BE2C (cell line): ENCODE data around the gene C10orf62.

Source experiments
- DNase-seq: peaks from one replicate; pipeline ENCODE4 v3.0.0-alpha.2; 2020
- H3K27me3 ChIP-seq: fragments of 250-450 bp; sonication (Bioruptor Pico); 2 replicates; pipeline ENCODE4 v1.5.1; 2020; ENCODE audit warnings: mild to moderate bottlenecking
- H3K36me3 ChIP-seq: fragments of 250-450 bp; sonication (Bioruptor Pico); 2 replicates; pipeline ENCODE4 v1.5.1; 2020; ENCODE audit warnings: mild to moderate bottlenecking
- H3K4me1 ChIP-seq: fragments of 250-450 bp; sonication (Bioruptor Pico); 2 replicates; pipeline ENCODE4 v1.5.1; 2020
- H3K4me3 ChIP-seq: 2 replicates; pipeline ENCODE4 v1.5.1; 2011; ENCODE audit warnings: low read depth, low read length
- H3K9me3 ChIP-seq: fragments of 250-450 bp; sonication (Bioruptor Pico); 2 replicates; pipeline ENCODE4 v1.5.1; 2020
- TF ChIP-seq, protein P1 (sequence below): IDR thresholded peaks from 2 replicates; pipeline ENCODE4 v1.5.1; 2012; ENCODE audit warnings: mild to moderate bottlenecking, low read depth, low read length

The C10orf62 gene

DNA sequence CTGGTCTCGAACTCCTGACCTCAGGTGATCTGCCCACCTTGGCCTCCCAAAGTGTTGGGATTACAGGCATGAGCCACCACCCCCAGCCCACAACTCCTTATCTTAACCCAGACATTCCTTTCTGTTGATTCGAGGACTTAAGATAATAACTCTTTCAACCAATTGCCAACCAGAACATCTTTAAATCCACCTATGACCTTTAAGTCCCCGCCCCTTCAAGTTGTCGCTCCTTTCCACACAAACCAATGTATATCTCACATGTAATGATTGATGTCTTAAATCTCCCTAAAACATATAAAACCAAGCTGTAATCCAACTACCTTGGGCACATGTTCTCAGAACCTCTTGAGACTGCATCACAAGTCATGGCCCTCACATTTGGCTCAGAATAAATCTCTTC, 24.7 kb upstream of the C10orf62 start:
- Histone ChIP-seq H3K36me3 (no peaks in the 10 kb centered on the region), H3K9me3 (no peaks in the 10 kb centered on the region), H3K27me3 (no peaks in the 10 kb centered on the region), H3K4me3 (no peak overlapping the region), H3K4me1 (no peaks in the 10 kb centered on the region)
- DNase-seq = no peak
- TF ChIP-seq, protein P1, sequence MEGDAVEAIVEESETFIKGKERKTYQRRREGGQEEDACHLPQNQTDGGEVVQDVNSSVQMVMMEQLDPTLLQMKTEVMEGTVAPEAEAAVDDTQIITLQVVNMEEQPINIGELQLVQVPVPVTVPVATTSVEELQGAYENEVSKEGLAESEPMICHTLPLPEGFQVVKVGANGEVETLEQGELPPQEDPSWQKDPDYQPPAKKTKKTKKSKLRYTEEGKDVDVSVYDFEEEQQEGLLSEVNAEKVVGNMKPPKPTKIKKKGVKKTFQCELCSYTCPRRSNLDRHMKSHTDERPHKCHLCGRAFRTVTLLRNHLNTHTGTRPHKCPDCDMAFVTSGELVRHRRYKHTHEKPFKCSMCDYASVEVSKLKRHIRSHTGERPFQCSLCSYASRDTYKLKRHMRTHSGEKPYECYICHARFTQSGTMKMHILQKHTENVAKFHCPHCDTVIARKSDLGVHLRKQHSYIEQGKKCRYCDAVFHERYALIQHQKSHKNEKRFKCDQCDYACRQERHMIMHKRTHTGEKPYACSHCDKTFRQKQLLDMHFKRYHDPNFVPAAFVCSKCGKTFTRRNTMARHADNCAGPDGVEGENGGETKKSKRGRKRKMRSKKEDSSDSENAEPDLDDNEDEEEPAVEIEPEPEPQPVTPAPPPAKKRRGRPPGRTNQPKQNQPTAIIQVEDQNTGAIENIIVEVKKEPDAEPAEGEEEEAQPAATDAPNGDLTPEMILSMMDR = no peak

DNA sequence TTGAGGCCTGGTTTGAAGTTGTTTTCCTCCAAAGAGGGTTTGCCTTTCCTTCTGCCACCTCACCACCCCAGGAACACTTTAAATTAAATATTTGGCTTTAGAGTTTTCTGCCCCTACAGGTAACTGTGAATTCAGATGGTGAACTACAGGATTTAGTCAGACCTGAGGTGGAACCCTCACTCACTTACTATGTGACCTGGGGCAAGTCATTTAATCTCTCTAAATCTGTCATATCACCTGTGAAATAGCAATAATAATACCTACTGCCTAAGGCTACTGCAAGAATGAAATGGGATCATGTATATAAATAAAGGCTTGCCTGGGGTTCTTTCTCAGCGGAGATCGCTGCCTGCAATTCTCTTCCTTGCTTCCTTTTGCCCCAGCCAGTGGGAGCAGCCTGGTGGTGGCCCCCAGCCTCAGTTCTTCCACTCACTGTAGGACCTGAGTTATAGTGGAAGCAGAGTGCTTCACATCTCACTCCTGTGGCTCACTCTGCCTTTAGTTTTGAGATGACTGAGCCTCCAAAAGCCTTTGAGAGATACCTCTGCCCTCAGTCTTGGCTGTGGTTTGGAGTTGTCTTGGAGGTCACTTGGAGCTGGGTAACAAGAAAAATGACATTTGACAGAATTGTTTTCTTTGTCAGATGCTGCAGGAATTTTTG, 23.1 kb upstream of the C10orf62 start:
- Histone ChIP-seq H3K9me3 (no peaks in the 10 kb centered on the region), H3K36me3 (no peaks in the 10 kb centered on the region), H3K27me3 (no peaks in the 10 kb centered on the region), H3K4me3 (no peak overlapping the region), H3K4me1 (peaks cover 8% of the 10 kb centered on the region; the same call in 1 of the 2 replicates)
- no peak for DNase-seq
- TF ChIP-seq, protein P1 = no peak

DNA sequence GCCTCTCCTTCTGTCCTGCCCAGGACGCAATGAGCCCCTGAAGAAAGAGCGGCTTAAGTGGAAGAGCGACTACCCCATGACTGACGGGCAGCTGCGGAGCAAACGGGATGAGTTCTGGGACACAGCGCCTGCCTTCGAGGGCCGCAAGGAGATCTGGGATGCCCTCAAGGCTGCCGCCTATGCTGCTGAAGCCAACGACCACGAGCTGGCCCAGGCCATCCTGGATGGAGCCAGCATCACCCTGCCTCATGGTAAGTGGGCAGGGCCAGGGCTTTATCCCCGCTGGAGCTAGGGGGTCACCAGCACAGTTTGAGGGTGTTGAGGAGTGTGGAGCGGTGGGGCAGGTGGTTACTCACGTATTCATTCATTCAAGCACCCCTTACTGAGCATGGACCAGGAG, 21.6 kb upstream of the C10orf62 start:
- H3K4me3 ChIP-seq = no peak overlapping the region
- H3K27me3 ChIP-seq = no peaks in the 10 kb centered on the region

DNA sequence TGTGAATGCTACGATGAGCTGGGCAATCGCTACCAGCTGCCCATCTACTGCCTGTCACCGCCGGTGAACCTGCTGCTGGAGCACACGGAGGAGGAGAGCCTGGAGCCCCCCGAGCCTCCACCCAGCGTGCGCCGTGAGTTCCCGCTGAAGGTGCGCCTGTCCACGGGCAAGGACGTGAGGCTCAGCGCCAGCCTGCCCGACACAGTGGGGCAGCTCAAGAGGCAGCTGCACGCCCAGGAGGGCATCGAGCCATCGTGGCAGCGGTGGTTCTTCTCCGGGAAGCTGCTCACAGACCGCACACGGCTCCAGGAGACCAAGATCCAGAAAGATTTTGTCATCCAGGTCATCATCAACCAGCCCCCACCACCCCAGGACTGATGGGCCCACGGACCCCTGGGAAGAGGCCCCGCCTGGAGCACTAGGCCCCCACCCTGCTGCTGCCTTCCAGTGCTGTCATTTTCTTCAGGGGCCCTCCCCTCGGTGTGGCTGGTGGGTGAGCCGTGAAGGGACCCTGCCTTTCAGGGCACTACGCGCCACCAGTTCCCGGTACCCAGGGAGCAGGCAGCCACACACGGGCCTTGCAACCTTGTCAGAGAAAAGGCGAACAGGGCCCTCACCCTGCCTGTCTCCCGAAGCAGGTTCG, 19.3 kb upstream of the C10orf62 start:
- no peak for DNase-seq
- TF ChIP-seq, protein P1 = no peak
- H3K4me3 ChIP-seq = no peak overlapping the region
- H3K27me3 ChIP-seq = no peaks in the 10 kb centered on the region
- H3K36me3 ChIP-seq = no peaks in the 10 kb centered on the region
- H3K9me3 ChIP-seq = no peaks in the 10 kb centered on the region
- peaks cover 8% of the 10 kb centered on the region; the same call in 1 of the 2 replicates for H3K4me1 ChIP-seq

More for the DNA sequence above, 21.6 kb upstream of the C10orf62 start:
- Histone ChIP-seq H3K9me3 (no peaks in the 10 kb centered on the region), H3K36me3 (no peaks in the 10 kb centered on the region), H3K4me1 (peaks cover 8% of the 10 kb centered on the region; the same call in 1 of the 2 replicates)
- TF ChIP-seq, protein P1 = no peak
- DNase-seq = no peak

DNA sequence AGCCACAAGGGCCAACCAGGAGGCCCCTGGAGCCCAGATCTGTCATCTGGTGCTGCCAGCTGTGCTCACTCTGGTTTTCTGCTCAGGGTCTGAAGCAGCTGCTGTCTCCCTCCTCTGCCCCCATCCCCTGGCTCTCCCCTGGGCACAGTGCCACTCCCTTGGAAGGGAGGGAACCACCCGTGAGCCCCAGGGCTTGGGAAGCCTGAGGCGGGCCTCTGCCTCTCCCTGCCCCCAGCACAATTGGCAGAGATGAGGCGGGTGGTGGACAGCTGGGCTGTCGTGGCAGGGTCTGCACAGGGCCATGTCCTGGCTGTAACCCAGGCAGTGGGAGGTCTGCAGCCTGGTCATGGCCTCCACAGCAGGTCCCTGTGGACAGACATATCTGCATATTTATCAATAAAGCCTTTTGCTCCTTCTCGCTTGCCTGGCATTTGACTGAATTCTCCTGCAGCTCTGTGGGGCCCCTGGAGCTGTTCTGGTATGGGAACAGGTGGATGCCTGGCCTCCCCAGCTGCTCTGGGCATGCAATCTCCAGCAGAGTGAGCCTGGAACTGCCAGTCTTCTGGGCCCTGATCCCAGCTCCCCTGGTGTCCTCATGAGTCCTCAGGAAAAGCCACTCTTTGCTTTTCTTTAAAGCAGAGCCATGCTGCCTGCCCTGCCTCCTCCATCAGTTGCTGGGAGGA, 18.6 kb upstream of the C10orf62 start:
- H3K27me3 ChIP-seq = no peaks in the 10 kb centered on the region
- peak; percentile 56 for DNase-seq
- no peaks in the 10 kb centered on the region for H3K36me3 ChIP-seq
- H3K9me3 ChIP-seq = no peaks in the 10 kb centered on the region
- TF ChIP-seq, protein P1 = no peak
- H3K4me3 ChIP-seq = no peak overlapping the region
- peaks cover 8% of the 10 kb centered on the region; the same call in 1 of the 2 replicates for H3K4me1 ChIP-seq

DNA sequence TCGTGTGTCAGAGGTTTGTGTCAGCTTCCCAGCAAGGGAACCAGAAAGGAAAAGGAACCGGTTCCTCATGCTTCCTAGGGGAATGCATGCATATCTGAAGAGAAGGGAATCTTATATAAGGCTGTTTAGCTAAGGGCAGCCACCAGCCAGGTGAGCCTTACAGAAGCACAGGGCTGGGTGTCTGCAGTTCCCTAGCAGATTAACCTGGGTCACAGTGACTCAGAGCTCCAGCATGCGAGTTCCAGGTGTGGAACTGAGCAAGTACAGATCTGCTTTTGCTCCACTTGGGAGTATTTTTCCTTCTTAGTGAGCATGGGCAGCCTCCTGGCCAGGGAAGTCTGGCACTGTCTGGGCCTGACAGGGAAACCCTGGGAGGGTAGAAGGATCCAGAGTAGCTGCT, 17.9 kb upstream of the C10orf62 start:
- no peaks in the 10 kb centered on the region for H3K27me3 ChIP-seq
- no peaks in the 10 kb centered on the region for H3K36me3 ChIP-seq
- TF ChIP-seq, protein P1 = no peak
- no peaks in the 10 kb centered on the region for H3K9me3 ChIP-seq
- no peak overlapping the region for H3K4me3 ChIP-seq
- H3K4me1 ChIP-seq = peaks cover 8% of the 10 kb centered on the region; the same call in 1 of the 2 replicates
- no peak for DNase-seq
